GM18526 (cell line): Measurements from ENCODE around the gene OTULINL.

Experiments used
- POLR2A ChIP-seq: IDR thresholded peaks from 3 replicates; pipeline ENCODE4 v1.6.1; 2011; ENCODE audit not compliant: insufficient read length; ENCODE audit errors: extremely low read depth

The OTULINL gene

DNA sequence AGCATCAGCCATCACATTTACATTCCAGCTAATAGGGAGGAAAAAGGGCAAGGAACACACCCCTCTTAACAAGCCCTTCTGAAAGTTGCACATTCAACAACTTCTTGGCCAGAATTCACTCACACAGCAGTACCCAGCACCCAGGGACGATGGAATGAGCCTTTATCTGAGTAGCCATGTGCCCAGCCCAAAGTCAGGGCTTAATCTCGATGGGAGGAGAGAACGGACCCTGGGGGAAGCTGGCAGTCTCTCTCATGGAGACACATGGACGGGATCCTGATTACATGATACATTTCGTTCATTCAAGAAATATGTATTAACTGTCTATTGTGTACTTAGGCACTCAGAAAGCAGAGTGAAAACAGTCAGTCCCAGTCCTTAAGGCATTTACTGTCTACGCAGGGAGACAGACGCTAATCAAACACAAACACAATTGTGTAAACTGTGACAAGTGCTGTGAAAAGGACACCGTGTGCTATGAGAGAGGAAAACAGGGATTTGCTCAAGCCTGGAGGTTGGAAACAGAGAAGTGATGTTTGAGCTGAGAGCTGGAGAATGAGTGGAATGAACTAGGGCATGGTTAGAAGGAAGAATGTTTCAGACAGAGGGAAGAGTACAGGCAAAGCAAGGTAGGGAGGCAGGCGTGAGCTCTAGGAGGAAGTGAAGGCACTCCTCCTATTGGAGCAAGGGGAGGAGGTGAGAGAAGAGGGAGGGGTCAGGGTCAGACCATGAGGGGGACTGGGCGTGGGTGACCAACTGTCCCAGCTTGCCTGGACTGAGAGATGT lies 7.4 kb downstream of the OTULINL start:
- no peak for TF ChIP-seq POLR2A

DNA sequence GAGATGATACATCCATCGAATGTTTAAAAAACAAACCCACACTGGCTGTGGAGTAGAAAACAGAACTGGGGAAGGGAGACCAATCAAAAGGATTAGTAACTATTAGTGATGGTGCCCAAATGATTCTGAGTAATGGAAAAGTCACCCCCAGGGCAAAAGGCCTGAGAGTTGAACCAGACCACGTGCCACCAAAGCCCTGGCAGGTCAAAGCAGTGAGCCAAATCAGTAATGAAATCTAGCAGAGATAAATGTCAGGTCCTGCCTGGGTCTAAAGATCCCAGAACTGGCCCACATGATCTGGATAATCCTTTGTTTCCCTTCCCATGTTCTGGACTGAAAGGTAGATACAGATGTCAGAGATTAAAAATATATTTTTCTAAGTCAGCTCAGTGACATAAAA lies 9.4 kb downstream of the OTULINL start:
- TF ChIP-seq POLR2A, result no peak

GRCh38 chr5:14591548-14591947 lies 10.0 kb downstream of the OTULINL start:
- TF ChIP-seq POLR2A, result no peak

DNA sequence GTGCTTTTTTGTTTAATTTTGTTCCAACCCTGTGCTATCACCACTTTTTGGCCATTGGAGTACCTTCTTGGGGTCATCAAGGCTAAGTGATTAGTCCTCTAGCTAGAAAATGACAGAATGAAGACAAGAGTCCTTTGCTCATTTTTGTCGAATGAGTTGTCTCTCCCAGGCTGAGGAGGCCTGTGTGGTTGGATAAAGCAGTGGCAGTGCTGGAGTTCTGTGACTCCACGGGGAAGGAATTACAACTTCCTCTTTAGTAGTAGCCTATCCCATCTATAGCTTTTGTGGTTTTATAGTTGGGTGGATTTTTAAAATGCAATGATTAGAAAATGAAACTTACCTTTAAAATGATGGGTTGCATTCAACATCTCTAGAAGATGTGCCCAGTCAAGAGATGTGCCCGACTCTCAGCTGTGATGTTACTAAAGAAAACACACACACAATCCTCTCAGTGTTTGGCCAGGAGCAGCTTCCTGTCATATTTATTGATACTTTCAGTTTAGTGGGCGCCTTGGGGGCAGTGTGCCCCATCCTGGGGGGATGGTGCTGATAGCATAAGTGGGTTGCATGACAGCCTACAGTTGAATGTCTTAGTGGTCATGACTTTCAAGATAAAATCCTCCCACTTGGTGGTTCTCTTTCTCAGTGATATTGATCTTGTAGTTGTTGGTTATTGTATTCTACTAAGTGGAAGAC lies 11.9 kb downstream of the OTULINL start:
- TF ChIP-seq POLR2A, result no peak

- TF ChIP-seq POLR2A, result no peak
Observed at GRCh38 chr5:14594378-14595074, 12.9 kb downstream of the OTULINL start.

DNA sequence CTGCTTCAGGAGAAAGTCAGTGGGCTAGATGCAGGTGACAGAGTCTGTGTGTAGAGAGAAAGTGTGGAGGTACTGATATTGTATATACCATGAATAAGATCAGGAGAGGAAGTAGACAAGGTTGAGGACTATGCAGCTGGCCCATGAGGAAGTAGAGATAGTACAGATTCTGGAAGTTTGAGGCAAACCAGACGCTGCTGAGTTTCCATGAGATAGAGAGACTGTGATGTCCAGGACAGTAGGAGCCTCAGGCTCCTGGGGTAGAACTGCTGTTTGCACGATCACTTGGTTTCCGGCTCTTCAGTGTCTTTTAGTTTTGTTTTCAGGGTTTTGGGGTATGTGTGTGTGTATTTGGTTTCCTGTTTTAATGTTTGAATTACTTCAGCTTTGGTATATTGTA lies 13.6 kb downstream of the OTULINL start:
- no peak for TF ChIP-seq POLR2A

DNA sequence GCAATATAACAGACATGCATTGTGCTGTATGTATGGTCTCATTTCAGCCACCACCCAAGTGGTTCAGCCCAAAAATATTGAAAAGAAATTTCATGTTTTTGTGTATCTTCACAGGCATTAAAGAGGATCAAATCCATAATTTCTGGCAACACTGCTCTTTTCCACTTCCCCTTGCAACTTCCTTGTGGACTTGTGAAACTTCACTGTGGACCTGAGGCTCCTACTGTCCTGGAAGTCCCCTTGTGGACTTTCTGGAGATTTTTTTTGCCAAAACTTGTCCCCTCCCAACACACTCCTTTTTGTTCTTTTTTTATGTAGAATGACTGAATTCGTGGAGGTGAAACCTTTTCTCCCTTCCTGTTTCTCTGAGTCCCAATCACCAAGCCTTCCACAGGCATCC lies 14.3 kb downstream of the OTULINL start:
- no peak for TF ChIP-seq POLR2A

GRCh38 chr5:14597080-14597479 lies 15.5 kb downstream of the OTULINL start:
- no peak for TF ChIP-seq POLR2A

- no peak for TF ChIP-seq POLR2A
Observed at GRCh38 chr5:14598225-14598624, 16.6 kb downstream of the OTULINL start.

GRCh38 chr5:14599476-14600127 lies 18.0 kb downstream of the OTULINL start:
- no peak for TF ChIP-seq POLR2A

- no peak for TF ChIP-seq POLR2A
Observed at GRCh38 chr5:14600846-14601245, 19.3 kb downstream of the OTULINL start.

- no peak for TF ChIP-seq POLR2A
Observed at GRCh38 chr5:14603141-14603540, 21.5 kb downstream of the OTULINL start.

DNA sequence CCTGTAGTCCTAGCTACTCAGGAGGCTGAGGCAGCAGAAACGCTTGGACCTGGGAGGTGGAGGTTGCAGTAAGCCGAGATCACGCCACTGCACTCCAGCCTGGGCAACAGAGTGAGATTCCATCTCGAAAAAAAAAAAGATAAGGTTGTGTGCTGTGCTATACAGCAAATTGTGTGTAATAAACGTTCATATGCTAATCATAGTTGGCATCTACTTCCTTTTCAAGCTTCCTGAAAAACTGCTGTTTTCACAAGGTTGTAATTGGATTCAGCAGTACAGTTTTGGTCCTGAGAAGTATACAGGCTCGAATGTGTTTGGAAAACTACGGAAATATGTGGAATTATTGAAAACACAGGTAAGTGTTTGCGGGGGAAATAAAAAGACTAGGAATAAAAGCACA lies 25.5 kb downstream of the OTULINL start:
- no peak for TF ChIP-seq POLR2A

DNA sequence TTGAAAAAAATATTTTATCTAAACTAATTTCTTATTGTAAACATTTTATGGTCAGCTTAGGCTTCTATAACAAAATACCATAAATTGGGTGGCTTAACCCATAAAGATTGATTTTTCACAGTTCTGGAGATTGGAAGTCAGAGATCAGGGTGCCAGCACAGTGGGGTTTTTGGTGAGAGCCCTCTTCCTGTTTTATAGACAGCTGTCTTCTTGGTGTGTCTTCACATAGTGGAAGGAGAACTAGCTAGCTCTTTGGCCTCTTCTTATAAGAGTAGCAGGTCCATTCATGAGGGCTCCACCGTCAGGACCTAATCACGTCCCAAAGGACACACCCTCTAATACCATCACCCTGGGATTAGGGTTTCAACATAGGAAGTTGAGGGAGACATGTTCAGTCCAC lies 26.6 kb downstream of the OTULINL start:
- TF ChIP-seq POLR2A, result no peak

DNA sequence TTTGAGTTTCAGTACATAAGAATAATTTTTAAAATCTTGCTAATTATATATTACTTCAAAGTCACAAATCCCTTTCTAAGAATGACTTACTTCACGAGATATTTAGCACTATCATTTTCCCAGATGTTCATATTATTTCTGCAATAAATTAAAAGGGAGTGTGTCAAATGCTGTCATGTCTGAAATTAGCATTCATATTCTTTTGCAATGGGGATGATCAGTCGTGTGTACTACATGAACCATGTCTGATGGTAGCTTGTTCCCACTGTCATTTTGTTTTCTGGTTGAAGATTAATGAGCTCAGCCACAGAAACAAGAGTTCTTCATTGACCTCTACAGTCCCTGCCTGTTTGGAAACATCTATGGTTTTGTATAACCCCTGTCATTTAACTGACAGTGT lies 30.1 kb downstream of the OTULINL start:
- TF ChIP-seq POLR2A, result no peak
